HG03039 (cell line): Measurements from ENCODE around the gene ARHGAP8.
"Not testable (repeated sequence)": the region's sequence is repeated elsewhere in the genome, so short reads cannot be mapped to it uniquely, and the experiment has no call there.

Experiments
- ATAC-seq: cut with Tn5 transposase; IDR thresholded peaks from one replicate; pipeline ENCODE4 v1.9.1; 2021; ENCODE audit warnings: mild to moderate bottlenecking, moderate library complexity; ENCODE audit not compliant: unreplicated experiment

Gene ARHGAP8

DNA sequence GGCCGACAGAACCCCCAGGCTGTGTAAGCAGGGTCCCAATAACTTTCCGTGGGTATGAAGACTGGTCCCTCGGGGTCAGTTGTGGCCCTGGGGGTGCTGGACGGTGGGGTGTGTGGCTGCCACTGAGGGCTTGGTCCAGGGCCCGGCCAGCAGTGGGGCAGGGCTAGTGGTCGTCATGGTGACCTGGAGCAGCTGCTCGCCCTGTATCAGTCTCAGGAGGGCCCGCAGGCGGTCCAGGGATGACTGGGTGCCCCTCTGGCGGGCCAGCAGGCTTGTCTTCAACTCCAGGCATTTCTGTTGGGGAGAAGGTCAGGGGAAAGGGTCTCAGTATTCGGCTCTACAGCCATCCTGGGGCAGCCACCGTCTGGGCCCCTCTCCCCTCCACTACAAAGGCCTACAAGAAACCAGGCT is 130.6 kb downstream of the ARHGAP8 start:
- no peak for ATAC-seq

DNA sequence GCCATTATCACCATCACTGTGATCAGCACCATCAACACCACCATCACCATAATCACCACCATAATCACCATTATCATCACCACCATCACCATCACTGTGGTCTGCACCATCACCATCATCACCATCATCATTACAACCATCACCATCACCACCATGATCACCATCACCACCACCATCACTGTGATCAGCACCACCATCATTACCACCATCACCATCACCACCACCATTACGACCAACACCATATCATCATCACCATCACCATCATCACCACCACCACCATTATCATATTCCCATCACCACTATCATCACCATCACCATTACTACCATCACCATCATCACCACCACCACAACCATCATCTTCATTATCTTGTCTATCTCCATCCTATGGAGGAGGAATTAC is 132.2 kb downstream of the ARHGAP8 start:
- ATAC-seq: no peak

DNA sequence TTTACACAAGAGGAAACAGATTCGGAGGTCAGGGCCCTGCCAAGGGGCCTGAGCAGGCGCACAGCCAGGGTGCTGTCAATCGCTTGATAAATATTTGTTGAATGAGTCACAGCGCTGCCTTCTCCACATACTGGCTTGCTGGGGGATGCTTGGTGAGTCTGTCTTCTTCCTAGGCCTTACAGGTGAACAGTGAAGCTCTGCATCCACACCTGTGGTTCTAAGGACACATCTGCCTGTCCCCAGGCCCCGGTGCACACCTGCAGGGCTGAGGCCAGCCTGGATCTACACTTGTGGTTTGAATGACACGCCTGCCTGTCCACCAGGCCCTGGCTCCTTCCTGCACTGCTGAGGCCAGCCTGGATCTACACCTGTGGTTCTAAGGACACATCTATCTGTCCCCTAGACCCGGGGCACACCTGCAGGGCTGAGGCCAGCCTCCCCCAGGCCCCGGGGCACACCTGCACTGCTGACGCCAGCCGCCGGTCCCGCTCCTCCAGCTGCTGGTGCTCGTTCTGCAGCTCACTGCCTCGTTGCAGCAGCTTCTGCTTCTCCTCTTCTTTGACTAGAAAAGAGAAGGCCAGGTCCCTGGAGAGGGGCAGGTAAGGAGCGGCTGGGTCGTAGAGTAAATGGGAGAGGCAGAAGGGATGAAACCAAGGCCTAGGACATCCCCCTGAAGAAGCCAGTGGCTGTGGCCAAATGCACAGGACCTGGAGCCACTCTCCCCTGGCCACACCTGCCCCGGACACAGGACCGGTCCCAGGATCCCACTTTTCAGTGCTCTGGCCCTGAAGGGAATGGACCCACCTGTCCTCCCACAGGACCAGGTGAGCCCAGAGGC is 132.8 kb downstream of the ARHGAP8 start:
- no peak for ATAC-seq

DNA sequence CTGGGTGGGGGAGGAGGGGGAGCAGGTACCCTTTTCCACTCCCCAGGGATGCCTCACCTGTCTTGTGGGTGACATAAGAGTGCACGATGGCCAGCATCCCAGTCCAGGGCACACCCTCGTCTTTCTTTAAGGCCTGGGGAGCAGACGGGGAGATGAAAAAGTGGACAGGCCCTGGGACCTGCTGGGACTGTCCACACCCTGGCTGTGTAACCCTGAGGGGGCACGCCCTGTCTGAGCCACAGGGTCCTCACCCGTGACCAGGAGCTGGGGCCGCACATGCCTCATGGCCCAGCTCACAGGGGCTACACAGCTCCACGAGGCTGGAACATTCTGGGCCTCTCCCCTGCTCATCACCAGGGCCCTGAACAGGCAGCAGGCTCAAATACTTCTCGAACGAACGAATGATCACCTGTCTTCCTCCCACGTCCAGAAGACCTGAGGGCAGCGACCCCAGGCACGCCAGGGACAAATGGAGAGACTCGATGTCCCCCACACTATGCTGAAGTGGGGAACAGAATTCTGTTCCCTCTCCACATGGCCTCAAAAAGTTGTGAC is 133.5 kb downstream of the ARHGAP8 start:
- no peak for ATAC-seq

DNA sequence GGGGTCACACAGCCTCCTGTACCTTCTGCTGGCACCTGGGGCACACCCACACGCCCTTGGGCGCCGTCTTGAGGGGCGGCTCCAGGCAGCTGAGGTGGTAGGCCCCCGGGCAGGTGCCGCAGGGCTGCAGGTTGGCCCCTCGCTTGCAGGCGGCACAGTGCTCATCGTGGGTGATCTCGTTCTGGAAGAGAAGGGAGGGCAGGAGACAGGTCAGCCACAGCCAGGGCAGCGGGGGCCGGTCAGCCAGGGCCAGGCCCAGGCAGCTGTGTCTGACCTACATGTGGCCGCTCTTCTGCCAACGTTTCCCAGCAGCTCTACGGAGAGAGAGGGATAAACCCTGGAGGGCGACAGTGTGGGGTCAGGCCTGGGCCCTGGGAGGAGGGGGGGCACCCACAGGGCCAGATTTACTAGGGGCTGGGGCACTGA is 135.6 kb downstream of the ARHGAP8 start:
- ATAC-seq: no peak

DNA sequence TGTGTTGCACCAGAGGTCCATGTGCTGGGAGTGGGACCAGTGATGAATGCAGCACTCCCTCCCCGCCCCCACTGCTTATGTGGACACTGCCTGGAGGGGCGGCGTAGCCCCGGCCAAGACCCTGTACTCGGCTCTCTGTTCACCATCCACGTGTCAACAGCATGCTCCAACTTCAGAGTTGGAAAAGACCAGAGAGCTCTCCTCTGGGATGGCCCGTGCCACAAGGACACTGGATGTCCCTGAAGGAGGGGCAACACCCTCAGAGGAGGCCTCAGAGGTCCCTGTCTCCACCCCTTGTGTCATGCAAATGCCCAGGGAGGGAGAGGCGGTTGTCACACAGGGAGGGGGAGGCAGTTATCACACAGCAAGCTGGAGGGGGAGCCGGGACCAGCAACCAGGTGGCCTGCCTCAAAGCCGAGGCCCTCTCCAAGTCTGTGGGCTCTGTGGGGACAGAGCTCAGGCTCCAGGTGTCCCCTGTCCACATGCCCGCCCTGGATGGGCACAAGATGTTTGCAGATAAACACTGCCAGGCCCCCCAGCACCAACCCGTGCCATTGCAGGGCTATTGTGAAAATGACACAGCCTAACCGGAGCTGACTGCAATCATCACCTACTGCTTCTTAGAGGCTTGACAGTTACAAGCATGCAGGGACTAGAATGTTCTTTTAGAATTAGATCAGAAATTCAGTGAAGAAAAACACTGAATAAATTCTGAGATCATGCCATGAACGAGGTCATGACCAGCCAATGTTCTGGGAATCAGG is 136.3 kb downstream of the ARHGAP8 start:
- ATAC-seq: no peak

DNA sequence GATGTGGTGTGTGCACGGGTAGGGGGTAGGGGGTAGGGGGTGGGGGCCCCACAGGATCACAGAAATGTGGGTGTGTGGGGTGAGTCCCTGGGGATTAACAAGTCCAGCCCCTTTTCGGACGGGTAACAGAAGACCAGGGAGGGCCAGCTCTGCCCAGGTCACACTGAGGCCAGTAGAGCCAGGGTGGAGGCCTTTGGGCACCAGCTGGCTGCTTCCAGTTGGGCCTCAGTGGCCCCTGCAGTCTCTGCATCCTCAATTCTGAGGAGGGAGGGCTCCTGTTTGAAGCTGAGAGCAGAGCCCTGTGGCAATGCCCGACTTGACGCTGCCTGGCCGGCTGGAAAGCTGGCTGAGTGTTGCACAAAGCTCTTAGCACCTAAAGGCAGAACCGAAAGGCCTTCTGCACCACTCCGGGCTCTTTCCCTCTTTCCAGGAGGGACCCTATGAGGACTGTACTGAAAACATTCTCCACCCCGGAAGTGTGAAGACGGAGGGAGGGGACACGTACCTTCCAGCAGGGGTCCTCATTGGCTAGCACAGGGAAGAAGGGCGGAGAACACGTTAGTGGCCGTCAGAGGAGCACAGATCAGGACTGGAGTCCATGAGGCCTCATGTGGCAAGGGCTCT is 137.0 kb downstream of the ARHGAP8 start:
- ATAC-seq: no peak

DNA sequence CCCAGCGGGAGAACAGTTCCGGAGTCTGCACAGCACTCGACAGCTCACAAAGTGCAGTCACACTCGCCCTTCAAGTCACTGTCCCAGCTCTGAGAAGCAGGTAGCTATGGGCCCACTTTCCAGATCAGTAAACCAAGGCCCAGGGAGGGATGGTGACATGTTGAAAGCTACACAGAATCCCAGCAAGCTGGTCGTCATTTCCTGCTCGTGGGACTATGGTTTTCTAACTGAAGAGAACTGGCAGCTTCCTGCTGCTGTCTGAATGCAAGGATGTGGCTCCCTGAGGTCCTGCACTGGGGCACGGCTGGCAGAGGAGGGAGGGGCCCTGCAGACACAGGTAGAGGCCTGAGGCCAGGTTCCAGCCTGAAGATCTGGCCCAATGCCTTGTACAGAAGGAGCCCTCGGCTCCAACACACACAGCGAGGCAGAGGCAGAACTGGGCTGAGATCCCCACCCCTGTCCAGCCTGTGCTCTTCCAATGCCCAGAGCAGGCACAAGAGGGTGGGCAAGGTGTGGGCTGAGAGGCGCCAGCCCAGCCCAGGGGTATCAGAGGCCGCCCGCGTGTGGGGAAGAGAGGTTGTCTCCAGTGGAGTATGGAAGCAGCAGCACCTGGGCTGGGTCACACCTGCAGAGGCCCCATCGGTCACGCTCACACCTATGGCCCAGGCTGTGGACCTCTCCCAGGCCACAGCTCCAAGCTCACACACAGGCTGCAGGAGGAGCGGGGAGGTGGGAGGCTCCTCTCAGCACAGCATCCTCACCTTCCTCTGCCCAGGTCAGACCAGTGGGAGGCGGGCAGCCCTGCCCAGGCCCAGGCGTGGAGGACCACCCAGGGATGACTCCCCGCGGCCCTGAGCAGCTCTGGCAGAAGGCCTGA is 138.3 kb downstream of the ARHGAP8 start:
- ATAC-seq: no peak

DNA sequence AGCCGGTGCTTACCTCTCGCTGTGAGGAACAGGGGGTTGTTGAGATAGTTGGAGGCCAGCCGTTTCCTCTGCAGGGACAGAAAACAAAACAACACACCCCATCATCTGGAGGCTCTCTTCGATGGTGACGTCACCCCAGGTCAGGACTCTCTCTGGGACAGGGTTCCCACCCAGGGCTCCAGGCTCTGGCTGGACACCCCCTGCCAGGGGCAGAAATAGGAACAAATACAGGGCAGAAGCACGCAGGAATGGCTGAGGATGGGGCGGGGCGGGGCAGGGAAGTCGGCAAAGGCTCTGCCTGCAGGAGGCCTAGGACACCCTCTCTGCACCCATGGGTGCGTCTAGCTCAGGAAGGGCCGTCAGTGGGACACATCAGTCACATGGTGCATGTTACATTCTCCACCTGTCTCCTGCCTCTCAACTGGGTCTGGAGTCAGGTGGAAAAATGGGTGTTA is 138.9 kb downstream of the ARHGAP8 start:
- no peak for ATAC-seq

DNA sequence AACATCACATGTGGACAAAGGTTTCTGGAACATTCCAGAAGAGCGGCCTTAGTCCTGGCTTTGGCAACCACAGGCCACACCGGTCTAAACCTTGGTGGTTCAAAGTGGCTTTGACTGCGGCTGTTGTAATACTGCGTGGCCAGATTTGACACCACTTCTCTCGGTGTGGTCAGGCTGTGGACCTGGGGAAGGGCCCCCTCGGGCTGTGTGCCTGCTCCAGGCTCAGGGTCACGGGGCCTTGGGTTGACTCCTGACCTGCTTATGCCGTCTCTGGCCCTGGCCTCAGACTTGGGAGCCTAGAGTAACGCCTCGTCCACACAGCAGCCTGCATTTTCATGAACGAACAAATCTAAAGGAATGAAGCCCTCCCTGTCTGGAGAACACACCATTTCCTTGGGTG is 139.4 kb downstream of the ARHGAP8 start:
- ATAC-seq: no peak

DNA sequence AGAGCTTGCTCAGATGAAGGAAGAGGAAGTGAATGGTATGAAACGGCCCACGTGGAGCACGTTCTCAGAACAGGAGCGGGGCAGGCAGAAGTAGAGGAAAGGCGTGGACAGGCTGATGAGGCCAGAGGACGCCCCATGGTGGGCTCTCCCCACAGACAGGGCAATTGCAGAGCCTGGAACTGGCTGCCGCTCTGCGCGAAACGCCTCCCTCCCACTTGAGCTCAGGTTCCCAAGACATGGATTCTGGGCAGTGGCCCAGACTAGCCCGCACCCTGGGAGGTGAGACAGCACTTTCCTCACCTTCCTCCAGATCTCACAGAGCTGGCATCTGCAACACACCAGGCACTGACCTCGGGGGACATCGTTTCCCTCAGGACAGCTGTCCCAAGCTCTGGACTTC is 139.9 kb downstream of the ARHGAP8 start:
- no peak for ATAC-seq

DNA sequence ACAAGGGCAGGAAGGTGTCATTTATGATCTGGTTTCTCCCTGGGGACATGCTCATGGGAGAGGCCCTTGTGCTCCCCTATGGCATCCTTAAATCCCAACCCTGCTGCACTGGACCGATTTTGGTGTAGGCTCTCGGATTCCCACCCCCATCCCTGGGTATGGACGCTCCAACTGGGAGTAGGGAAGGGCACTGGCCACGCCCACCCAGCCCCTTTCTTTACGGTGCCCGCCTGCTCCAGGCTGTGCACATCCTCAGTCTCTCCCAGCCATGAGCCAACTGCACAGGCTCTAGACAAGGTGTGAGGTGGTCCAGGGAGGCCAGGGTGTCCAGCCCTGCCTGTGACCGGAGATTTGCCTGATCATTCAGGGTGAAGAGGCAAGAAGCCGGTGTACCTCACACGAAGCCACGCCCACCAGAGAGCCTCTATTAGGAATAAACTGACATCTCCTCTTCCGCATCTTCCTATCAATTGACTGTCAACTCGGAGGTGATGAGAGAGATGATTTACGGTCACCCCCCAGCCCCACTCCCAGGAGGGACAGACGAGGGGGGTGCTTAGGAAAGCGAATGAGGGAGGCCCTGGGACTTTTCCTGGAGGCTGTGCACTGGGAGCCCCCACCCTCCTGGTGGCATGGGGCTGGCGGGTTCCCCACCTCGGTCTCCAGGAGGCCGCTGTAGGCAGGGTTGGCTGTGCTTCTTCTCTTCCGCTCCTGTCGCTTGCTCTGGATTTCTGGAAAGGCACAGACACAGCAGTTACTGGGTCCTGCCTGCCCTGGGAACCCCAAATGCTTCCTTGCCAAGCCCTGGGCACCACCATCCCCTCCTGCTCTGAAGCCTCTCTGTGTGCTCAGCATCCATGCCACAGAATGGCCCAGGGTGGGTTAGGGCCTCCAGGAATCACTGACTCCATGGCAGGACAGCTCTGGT is 140.7 kb downstream of the ARHGAP8 start:
- ATAC-seq: no peak

DNA sequence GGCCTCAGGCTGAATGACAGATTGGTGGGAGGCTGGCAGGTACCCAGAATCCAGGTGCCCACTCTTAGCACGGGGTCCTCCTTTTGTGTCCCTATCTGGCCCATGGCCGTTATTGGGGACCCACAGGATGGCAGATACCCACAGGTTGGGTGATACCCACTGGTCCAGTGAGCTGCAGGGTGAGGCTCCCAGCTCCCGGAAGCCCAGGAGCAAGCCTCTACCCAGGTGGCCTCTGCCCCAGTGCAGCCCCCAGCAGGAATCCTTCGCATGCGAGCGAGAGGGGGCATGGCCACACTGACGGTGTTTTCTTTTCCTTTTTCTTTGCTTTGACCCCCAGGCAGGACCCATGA is 141.3 kb downstream of the ARHGAP8 start:
- ATAC-seq: no peak

DNA sequence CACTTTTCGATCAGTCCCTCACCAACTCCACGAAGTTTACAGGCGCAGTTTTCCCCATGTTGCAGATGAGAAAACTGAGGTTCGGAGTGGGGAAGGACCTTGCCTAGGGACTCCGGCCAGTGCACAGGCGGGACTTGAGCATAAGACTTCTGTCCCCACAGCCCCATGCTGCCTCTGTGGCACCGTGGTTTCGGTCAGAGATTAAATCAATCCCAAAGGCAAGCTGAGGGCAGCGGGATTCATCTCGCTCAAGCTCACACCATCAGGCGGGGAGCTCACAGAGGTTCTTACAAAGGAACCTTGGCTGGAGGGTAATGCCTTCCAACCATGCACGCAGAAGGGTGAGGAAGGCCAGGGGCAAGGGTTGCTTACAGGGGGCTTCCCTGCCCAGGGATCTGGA is 141.9 kb downstream of the ARHGAP8 start:
- ATAC-seq: no peak

DNA sequence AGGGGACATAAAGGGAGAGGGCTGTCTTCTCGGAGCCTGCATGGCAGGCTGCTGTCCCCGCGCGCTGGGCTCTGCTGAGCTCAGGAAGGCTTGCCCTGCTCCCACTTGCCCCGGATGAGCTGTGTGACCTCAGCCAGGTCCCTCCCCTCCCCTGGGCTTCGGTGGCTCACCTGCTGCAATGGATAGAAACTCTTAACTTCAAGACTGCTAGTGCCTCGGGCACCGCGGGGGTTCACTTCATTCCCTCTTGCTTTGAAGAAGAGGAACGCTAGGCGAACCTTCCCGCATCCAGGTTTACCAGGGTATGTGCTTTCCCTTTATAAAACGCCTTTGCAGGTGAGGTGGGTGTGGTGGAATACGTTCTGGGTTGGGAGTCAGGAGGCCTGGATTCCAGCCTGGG is 142.4 kb downstream of the ARHGAP8 start:
- no peak for ATAC-seq

DNA sequence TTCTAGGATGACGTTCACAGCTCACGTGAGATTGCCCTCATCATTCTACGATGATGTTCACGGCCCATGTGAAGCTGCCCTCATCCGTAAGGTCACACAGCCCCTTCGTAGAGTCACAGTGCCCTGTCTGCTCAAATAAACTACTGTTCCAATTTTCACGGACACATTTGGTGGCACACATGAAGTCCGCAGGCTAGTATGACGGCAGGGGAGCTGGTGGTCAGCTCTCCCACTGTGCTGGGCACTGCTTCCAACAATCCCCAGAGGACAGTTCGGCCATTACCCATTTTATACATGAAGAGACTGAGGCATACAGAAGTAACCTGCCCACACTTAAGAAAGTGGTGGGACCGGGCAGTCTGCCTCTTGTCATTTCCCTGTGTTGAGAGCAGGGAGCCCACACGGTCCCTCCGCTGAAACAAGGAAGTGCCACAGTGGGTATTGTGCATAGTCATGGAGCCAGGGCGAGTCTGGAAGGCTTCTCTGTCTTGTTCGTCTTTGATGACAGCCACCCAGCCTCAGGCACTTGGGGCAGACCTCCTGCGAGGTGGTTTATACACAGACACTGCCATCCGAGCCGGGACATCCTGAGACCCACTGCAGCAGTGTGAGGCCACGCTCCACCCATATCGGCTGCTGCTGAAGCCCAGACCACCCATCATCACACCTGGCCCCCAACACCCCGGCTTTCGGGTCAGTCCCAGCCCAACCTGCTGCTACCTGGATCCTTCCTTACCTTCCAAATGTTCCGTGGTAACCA is 143.1 kb downstream of the ARHGAP8 start:
- no peak for ATAC-seq

DNA sequence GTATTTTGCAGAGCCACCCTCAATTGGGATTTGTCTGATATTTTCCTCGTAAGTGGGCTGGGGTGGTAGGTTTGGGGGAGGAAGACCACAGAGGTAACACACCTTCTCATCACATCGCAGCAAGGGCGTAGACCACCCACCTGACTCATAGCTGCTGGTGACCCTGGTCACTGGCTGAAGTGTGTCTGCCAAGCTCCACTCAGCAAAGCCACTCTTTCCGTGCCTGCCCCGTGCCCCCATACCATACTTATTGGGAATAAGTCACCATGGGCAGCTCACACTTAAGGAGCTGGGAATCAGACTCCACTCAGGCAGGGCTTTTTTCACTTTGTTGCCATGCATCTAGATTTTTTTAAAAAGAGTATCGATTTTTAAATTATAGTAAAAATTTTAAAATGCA is 145.9 kb downstream of the ARHGAP8 start:
- ATAC-seq: no peak

DNA sequence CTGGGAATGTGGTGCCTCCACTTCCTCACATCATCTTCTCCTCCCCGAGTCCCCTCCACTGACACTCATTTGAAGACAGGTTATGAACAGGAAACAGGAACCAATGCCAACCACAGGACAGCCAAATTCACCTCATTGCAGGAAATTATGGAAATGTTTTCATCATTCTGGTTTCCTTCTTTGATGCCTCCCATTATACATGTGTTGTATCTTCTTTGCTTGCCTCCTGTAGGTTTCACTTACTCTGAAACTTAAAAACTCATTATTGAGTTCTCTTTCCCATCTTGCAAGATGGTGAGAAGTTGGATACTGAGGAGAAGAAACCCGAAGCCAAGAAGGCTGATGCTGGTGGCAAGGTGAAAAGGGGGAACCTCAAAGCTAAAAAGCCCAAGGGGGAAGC is 148.9 kb downstream of the ARHGAP8 start:
- no peak for ATAC-seq

DNA sequence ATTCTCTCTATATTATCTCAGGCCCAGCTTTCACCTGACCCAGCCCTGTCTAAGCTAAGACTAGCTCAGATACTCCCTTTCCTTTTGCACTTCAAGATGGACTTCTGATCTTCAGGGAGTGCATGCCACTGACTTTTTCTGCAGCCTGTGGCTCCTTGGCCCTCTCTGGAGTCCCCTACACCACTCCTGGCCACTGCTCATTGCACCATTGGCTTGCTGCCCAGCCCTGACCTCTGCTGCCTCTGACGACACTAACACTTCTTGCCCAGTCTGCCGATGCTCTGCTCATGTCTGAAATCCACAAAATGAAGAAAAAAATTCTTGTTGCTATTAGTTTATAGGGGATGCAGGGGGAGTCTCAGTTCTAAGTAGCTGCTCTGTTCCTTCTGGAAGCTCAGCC is 150.8 kb downstream of the ARHGAP8 start:
- ATAC-seq: not testable (repeated sequence)
